Ovary (tissue), 3 donors: Measurements from ENCODE around the gene SH2B3.

Source experiments
- CTCF ChIP-seq, 3 donors: fragments of 450-650 bp in 2 of 3; fragments of 200-600 bp in 1 of 3; IDR thresholded peaks; one replicate each; pipeline versions ENCODE4 v1.5.1 to v1.8.0; 2016 to 2022; ENCODE audit warnings: antibody characterized with exemption in 3 of 3, mild to moderate bottlenecking in 1 of 3
- POLR2A ChIP-seq: fragments of 450-650 bp; IDR thresholded peaks from one replicate; pipeline ENCODE4 v1.6.1; 2017; ENCODE audit warnings: antibody characterized with exemption, mild to moderate bottlenecking, moderate library complexity
- donor health status: DM: no; HTN: no; CAD: no.

DNA sequence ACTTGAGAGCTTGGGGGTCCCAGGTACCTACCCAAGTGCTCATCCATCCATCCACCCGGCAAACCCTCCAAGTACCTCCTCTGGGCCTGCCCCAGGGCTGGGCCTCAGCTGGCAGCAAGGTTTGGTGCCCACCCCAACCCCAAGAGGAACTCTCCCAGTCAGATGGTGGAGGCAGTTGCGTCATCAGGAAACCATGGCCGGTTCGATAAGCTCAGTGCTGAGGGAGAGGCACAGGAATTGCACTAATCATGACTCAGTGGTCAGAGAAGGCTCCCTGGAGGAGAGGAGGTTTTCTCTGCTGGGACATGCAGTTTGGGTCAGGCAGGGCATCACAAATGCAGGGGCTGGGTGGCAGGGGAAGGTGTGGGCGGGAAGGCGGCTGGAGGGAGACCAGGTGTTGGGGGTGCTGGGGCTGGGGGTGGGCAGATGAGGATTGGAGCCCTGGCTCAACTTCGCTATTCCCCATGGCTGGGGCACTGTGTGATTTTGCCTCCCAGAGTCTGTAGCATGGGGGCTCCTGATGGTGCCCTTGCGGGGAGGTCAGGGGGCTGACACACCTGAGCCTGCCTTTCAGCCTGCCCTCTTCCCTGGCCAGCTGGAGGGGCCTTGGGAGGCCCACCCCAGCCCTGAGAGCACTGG lies 32.2 kb downstream of the SH2B3 start:
- TF ChIP-seq CTCF (IDR thresholded peaks at IDR 0.05) (no peak), POLR2A (no peak)
